GM12801 (cell line): Measurements from ENCODE around the gene NANS.

ENCODE experiments used
- CTCF ChIP-seq: IDR thresholded peaks from one replicate; pipeline ENCODE4 v1.5.1; 2011; ENCODE audit warnings: control low read depth; ENCODE audit not compliant: insufficient read length; ENCODE audit errors: extremely low read depth

The NANS gene

GRCh38 chr9:98070704-98071103, 14.2 kb downstream of the NANS start:
- TF ChIP-seq CTCF: no peak

- TF ChIP-seq CTCF: no peak
Observed at GRCh38 chr9:98071737-98072136, 15.2 kb downstream of the NANS start.

GRCh38 chr9:98074115-98074990, 17.8 kb downstream of the NANS start:
- peak; percentile 39 for TF ChIP-seq CTCF

GRCh38 chr9:98075332-98075805, 18.8 kb downstream of the NANS start:
- no peak for TF ChIP-seq CTCF

GRCh38 chr9:98078895-98079294, 22.4 kb downstream of the NANS start:
- no peak for TF ChIP-seq CTCF

GRCh38 chr9:98080326-98080725, 23.8 kb downstream of the NANS start:
- TF ChIP-seq CTCF: no peak

- TF ChIP-seq CTCF: no peak
Observed at GRCh38 chr9:98080780-98081179, 24.2 kb downstream of the NANS start.
